Keratinocyte (primary cell): ENCODE data around the gene PDE8A.

Experiments used
- CTCF ChIP-seq, 3 experiments: IDR thresholded peaks in 1 of 3; conservative IDR thresholded peaks in 1 of 3; optimal IDR thresholded peaks in 1 of 3; 2 replicates in 2 of 3; 3 replicates in 1 of 3; pipeline versions ENCODE3 to v1.5.1; 2011; ENCODE audit warnings: low read length in 3 of 3, mild to moderate bottlenecking in 3 of 3, moderate library complexity in 2 of 3, control low read depth in 1 of 3, inconsistent platforms in 1 of 3; ENCODE audit not compliant: insufficient read depth in 2 of 3; ENCODE audit errors: extremely low read depth in 1 of 3
- EZH2 ChIP-seq: IDR thresholded peaks from one replicate; pipeline ENCODE4 v1.6.1; 2012; ENCODE audit warnings: inconsistent platforms, mild to moderate bottlenecking, low read length, moderate library complexity

- TF ChIP-seq CTCF (optimal IDR thresholded peaks at IDR 0.05 in 1 of 3, IDR thresholded peaks at IDR 0.05 in 1 of 3, conservative IDR thresholded peaks at IDR 0.05 in 1 of 3; ENCODE audit: extremely low read depth in 1 of 3, insufficient read depth in 2 of 3, low read length in 3 of 3) (no peak), EZH2 (no peak)
Measured at GRCh38 chr15:85047271-85047948, 65.8 kb downstream of the PDE8A start.
